Mesenchymal stem cell (in vitro differentiated cells and primary cell): Measurements from ENCODE around the gene OLFM3.

Source experiments
- DNase-seq: peaks from one replicate; pipeline ENCODE4 v3.0.0-alpha.2; 2013
- H2AFZ ChIP-seq: one replicate; pipeline ENCODE4 v1.6.1; 2013; ENCODE audit warnings: low read depth, mild to moderate bottlenecking, control low read depth, inconsistent platforms, low read length, moderate library complexity
- H2AK5ac ChIP-seq: 2 replicates; pipeline ENCODE4 v1.6.1; 2013; ENCODE audit warnings: low read length, moderate library complexity, mild to moderate bottlenecking, inconsistent platforms; ENCODE audit not compliant: severe bottlenecking
- H2BK120ac ChIP-seq: one replicate; pipeline ENCODE4 v1.6.1; 2013; ENCODE audit warnings: low read depth, mild to moderate bottlenecking, inconsistent platforms, low read length, moderate library complexity
- H2BK12ac ChIP-seq, 2 experiments: one replicate each; pipeline ENCODE4 v1.6.1; 2013; ENCODE audit warnings: inconsistent platforms in 2 of 2, low read length in 2 of 2, mild to moderate bottlenecking in 2 of 2, moderate library complexity in 2 of 2, control low read depth in 1 of 2
- H2BK15ac ChIP-seq: one replicate; pipeline ENCODE4 v1.6.1; 2013; ENCODE audit warnings: mild to moderate bottlenecking, low read depth, inconsistent platforms; ENCODE audit not compliant: poor library complexity, severe bottlenecking
- H2BK5ac ChIP-seq: 2 replicates; pipeline ENCODE4 v1.6.1; 2013; ENCODE audit warnings: low read depth, mild to moderate bottlenecking, low read length, control low read depth, inconsistent platforms; ENCODE audit not compliant: poor library complexity, severe bottlenecking
- H3K14ac ChIP-seq, 2 experiments: one replicate each; pipeline ENCODE4 v1.6.1; 2013; ENCODE audit warnings: inconsistent platforms in 2 of 2, low read length in 2 of 2, control low read depth in 1 of 2, mild to moderate bottlenecking in 1 of 2, moderate library complexity in 1 of 2
- H3K18ac ChIP-seq, 2 experiments: one replicate each; pipeline ENCODE4 v1.6.1; 2013; ENCODE audit warnings: inconsistent platforms in 2 of 2, low read length in 2 of 2, control low read depth in 1 of 2, low read depth in 1 of 2, mild to moderate bottlenecking in 1 of 2
- H3K23ac ChIP-seq, 2 experiments: one replicate each; pipeline ENCODE4 v1.6.1; 2013; ENCODE audit warnings: inconsistent platforms in 2 of 2, low read length in 2 of 2, mild to moderate bottlenecking in 2 of 2, moderate library complexity in 2 of 2, control low read depth in 1 of 2
- H3K27ac ChIP-seq: 2 replicates; pipeline ENCODE4 v1.5.1; 2013; ENCODE audit warnings: mild to moderate bottlenecking, moderate library complexity, low read length, control low read depth, inconsistent platforms; ENCODE audit not compliant: poor library complexity, severe bottlenecking
- H3K27me3 ChIP-seq, 2 experiments: 2 replicates each; pipeline versions ENCODE4 v1.6.1 to v1.7.0; 2013; ENCODE audit warnings: low read length in 2 of 2, mild to moderate bottlenecking in 2 of 2, moderate library complexity in 2 of 2, control low read depth in 1 of 2, inconsistent platforms in 1 of 2; ENCODE audit not compliant: control insufficient read depth in 1 of 2, insufficient read depth in 1 of 2
- H3K36me3 ChIP-seq, 2 experiments: 2 replicates each; pipeline versions ENCODE4 v1.6.1 to v1.7.0; 2013; ENCODE audit warnings: low read length in 2 of 2, control low read depth in 1 of 2, inconsistent platforms in 1 of 2, low read depth in 1 of 2, mild to moderate bottlenecking in 1 of 2; ENCODE audit not compliant: insufficient read depth in 2 of 2, control insufficient read depth in 1 of 2
- H3K4ac ChIP-seq, 2 experiments: one replicate each; pipeline ENCODE4 v1.6.1; 2013; ENCODE audit warnings: inconsistent platforms in 2 of 2, low read length in 2 of 2, mild to moderate bottlenecking in 2 of 2, moderate library complexity in 2 of 2, control low read depth in 1 of 2, low read depth in 1 of 2
- H3K4me1 ChIP-seq: 2 replicates; pipeline ENCODE4 v1.6.1; 2013; ENCODE audit warnings: low read depth, low read length, control low read depth; ENCODE audit not compliant: control insufficient read depth, insufficient read depth
- H3K4me2 ChIP-seq: 2 replicates; pipeline ENCODE4 v1.6.1; 2013; ENCODE audit warnings: low read length, mild to moderate bottlenecking, inconsistent platforms; ENCODE audit not compliant: poor library complexity, severe bottlenecking
- H3K4me3 ChIP-seq, 2 experiments: 2 replicates each; pipeline versions ENCODE4 v1.5.1 to v1.7.0; 2013; ENCODE audit warnings: low read length in 2 of 2, mild to moderate bottlenecking in 2 of 2, control low read depth in 1 of 2, low read depth in 1 of 2; ENCODE audit not compliant: insufficient read depth in 1 of 2
- H3K79me1 ChIP-seq: replicated peaks from 2 replicates; pipeline ENCODE4 v1.6.1; 2013; ENCODE audit warnings: mild to moderate bottlenecking, control low read depth, low read length, inconsistent platforms; ENCODE audit not compliant: poor library complexity, severe bottlenecking
- H3K9ac ChIP-seq: 2 replicates; pipeline ENCODE4 v1.7.0; 2013; ENCODE audit warnings: mild to moderate bottlenecking, low read length, moderate library complexity
- H3K9me3 ChIP-seq: 2 replicates; pipeline ENCODE4 v1.7.0; 2013; ENCODE audit warnings: mild to moderate bottlenecking, low read length; ENCODE audit not compliant: control insufficient read depth
- H4K8ac ChIP-seq: one replicate; pipeline ENCODE4 v1.6.1; 2013; ENCODE audit warnings: inconsistent platforms, mild to moderate bottlenecking, low read length, moderate library complexity
- H4K91ac ChIP-seq: one replicate; pipeline ENCODE4 v1.6.1; 2013; ENCODE audit warnings: mild to moderate bottlenecking, low read length, inconsistent platforms
- WGBS: methylation state at CpG from one replicate; pipeline ENCODE4 v1.1.7; 2013; ENCODE audit warnings: mixed read lengths; 5-methylcytosine and 5-hydroxymethylcytosine counted together

The OLFM3 gene

GRCh38 chr1:101965341-101965740, 31.4 kb downstream of the OLFM3 start:
- H3K27me3 ChIP-seq, result no peaks in the 10 kb centered on the region
- no peak overlapping the region for H4K91ac ChIP-seq
- no peak overlapping the region for H4K8ac ChIP-seq
- no peaks in the 10 kb centered on the region for H3K4me1 ChIP-seq
- H3K23ac ChIP-seq, result no peak overlapping the region
- no peak overlapping the region for H2BK12ac ChIP-seq
- no peaks in the 10 kb centered on the region for H3K9me3 ChIP-seq
- no peak overlapping the region for H3K4me3 ChIP-seq
- no peak overlapping the region for H2BK15ac ChIP-seq
- no peak overlapping the region for H3K18ac ChIP-seq
- H3K36me3 ChIP-seq, result no peaks in the 10 kb centered on the region
- no peak overlapping the region for H2AK5ac ChIP-seq
- H3K14ac ChIP-seq, result no peak overlapping the region
- no peaks in the 10 kb centered on the region for H3K79me1 ChIP-seq
- H3K9ac ChIP-seq, result no peak overlapping the region
- no peak overlapping the region for H2BK5ac ChIP-seq
- no peak overlapping the region for H3K4ac ChIP-seq
- 81% methylated on average over 1 of the region's 2 CpGs for WGBS
- H2AFZ ChIP-seq, result no peak overlapping the region
- no peak overlapping the region for H3K27ac ChIP-seq
- H2BK120ac ChIP-seq, result no peak overlapping the region
- no peak for DNase-seq
- H3K4me2 ChIP-seq, result no peak overlapping the region

- no peak overlapping the region for H2AFZ ChIP-seq
- H3K23ac ChIP-seq, result no peak overlapping the region
- H3K36me3 ChIP-seq, result no peaks in the 10 kb centered on the region
- no peak overlapping the region for H2BK15ac ChIP-seq
- no peaks in the 10 kb centered on the region for H3K9me3 ChIP-seq
- no peak overlapping the region for H2BK120ac ChIP-seq
- H3K4me1 ChIP-seq, result no peaks in the 10 kb centered on the region
- no peak overlapping the region for H3K4ac ChIP-seq
- H3K9ac ChIP-seq, result no peak overlapping the region
- H3K79me1 ChIP-seq, result no peaks in the 10 kb centered on the region
- no peaks in the 10 kb centered on the region for H3K27me3 ChIP-seq
- no peak overlapping the region for H4K91ac ChIP-seq
- no peak overlapping the region for H3K27ac ChIP-seq
- no peak overlapping the region for H2BK12ac ChIP-seq
- no peak overlapping the region for H3K4me2 ChIP-seq
- WGBS, result 0% methylated on average over 1 of the region's 1 CpG
- no peak overlapping the region for H3K18ac ChIP-seq
- no peak for DNase-seq
- no peak overlapping the region for H2BK5ac ChIP-seq
- H3K4me3 ChIP-seq, result no peak overlapping the region
- H4K8ac ChIP-seq, result no peak overlapping the region
- H3K14ac ChIP-seq, result no peak overlapping the region
- no peak overlapping the region for H2AK5ac ChIP-seq
These were observed 32.0 kb downstream of the OLFM3 start for GRCh38 chr1:101964708-101965107.

GRCh38 chr1:101960142-101960541, 36.6 kb downstream of the OLFM3 start:
- Histone ChIP-seq H2BK5ac (no peak overlapping the region), H2BK12ac (no peak overlapping the region), H3K4me3 (no peak overlapping the region), H2AK5ac (no peak overlapping the region), H3K4me1 (no peaks in the 10 kb centered on the region), H4K8ac (no peak overlapping the region), H3K14ac (no peak overlapping the region), H2BK120ac (no peak overlapping the region), H3K36me3 (no peaks in the 10 kb centered on the region), H3K18ac (no peak overlapping the region), H3K4me2 (no peak overlapping the region), H2BK15ac (no peak overlapping the region), H2AFZ (no peak overlapping the region), H3K27me3 (no peaks in the 10 kb centered on the region), H3K27ac (no peak overlapping the region), H4K91ac (no peak overlapping the region), H3K23ac (no peak overlapping the region), H3K4ac (no peak overlapping the region), H3K9ac (no peak overlapping the region), H3K79me1 (no peaks in the 10 kb centered on the region), H3K9me3 (no peaks in the 10 kb centered on the region)
- 88% methylated on average over 2 of the region's 2 CpGs for WGBS
- DNase-seq, result no peak

GRCh38 chr1:101959456-101959855, 37.3 kb downstream of the OLFM3 start:
- Histone ChIP-seq H3K79me1 (no peaks in the 10 kb centered on the region), H3K36me3 (no peaks in the 10 kb centered on the region), H4K91ac (no peak overlapping the region), H3K27me3 (no peaks in the 10 kb centered on the region), H3K27ac (no peak overlapping the region), H3K14ac (no peak overlapping the region), H3K9ac (no peak overlapping the region), H3K4me1 (no peaks in the 10 kb centered on the region), H3K23ac (no peak overlapping the region), H2BK120ac (no peak overlapping the region), H2AK5ac (no peak overlapping the region), H3K4me3 (no peak overlapping the region), H2BK12ac (no peak overlapping the region), H3K9me3 (no peaks in the 10 kb centered on the region), H3K18ac (no peak overlapping the region), H2BK5ac (no peak overlapping the region), H3K4ac (no peak overlapping the region), H4K8ac (no peak overlapping the region), H2AFZ (no peak overlapping the region), H3K4me2 (no peak overlapping the region), H2BK15ac (no peak overlapping the region)
- 95% methylated on average over 2 of the region's 3 CpGs for WGBS
- DNase-seq, result no peak
